Measurements from ENCODE around the gene FOXO3. TPM values are rescaled to one million over a fixed set of nuclear protein-coding genes. Genes with fewer than 3 reads are reported as not detected.

Gene FOXO3
- total RNA-seq, 2 donors from 2014 or later = 108 to 144 TPM

DNA sequence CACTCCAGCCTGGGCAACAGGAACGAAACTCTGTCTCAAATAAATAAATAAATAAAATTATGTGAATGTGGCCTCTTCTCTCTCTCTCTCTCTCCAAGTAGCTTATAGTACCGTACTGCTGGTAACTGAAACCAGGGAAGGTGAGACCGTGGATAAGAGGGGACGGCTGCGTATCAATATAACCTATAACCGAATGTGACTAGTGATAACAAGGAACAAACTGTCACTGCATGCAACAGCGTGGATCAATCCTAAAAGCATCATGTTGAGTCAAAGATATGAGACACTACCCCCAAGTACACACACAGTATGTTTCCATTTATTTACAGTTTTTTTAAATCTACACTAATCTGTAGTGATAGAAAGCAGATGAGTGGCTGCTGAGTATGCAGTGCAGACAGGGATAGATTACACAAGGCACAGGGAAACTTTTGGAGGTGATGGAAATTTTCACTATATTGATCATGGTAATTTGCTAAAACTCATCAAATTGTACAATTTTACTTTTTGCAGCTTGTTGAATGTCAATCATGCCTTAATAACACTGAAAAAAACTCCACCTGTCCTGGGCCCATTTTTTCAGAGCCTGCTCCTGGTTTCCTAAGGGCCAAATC lies 166.1 kb downstream of the FOXO3 start:
- no peak for DNase-seq (ENCODE audit: low spot score)
- intact Hi-C loops (cut with DNase I) = no loop called here

GRCh38 chr6:108727966-108728730 lies 167.4 kb downstream of the FOXO3 start:
- Histone ChIP-seq H3K36me3 (no peaks in the 10 kb centered on the region), H3K27me3 (replicated peaks; ENCODE audit: insufficient read depth) (no peaks in the 10 kb centered on the region), H3K27ac (no peak overlapping the region), H3K4me1 (replicated peaks) (no peaks in the 10 kb centered on the region), H3K9me3 (no peaks in the 10 kb centered on the region), H3K4me3 (no peak overlapping the region)
- no peak for DNase-seq (ENCODE audit: low spot score)
- intact Hi-C loops (cut with DNase I) = no loop called here
- no peak for TF ChIP-seq POLR2A (IDR thresholded peaks at IDR 0.05)
- no peak for TF ChIP-seq CTCF (IDR thresholded peaks at IDR 0.05)
- TF ChIP-seq POLR2AphosphoS5 (IDR thresholded peaks at IDR 0.05) = no peak
- WGBS = 85% methylated on average over 13 of the region's 13 CpGs

More for the DNA sequence above, 166.1 kb downstream of the FOXO3 start:
- no peaks in the 10 kb centered on the region for H3K9me3 ChIP-seq
- WGBS = 96% methylated on average over 7 of the region's 7 CpGs
- TF ChIP-seq CTCF (IDR thresholded peaks at IDR 0.05) (no peak), POLR2AphosphoS5 (IDR thresholded peaks at IDR 0.05) (no peak), POLR2A (IDR thresholded peaks at IDR 0.05) (no peak)
- no peaks in the 10 kb centered on the region for H3K36me3 ChIP-seq
- no peaks in the 10 kb centered on the region for H3K4me1 ChIP-seq (replicated peaks)
- H3K27me3 ChIP-seq (replicated peaks; ENCODE audit: insufficient read depth) = no peaks in the 10 kb centered on the region
- no peak overlapping the region for H3K4me3 ChIP-seq
- H3K27ac ChIP-seq = no peak overlapping the region

- intact Hi-C loops (cut with DNase I) = no loop called here
- no peaks in the 10 kb centered on the region for H3K4me1 ChIP-seq (replicated peaks)
- H3K4me3 ChIP-seq = no peak overlapping the region
- H3K27me3 ChIP-seq (replicated peaks; ENCODE audit: insufficient read depth) = no peaks in the 10 kb centered on the region
- no peak overlapping the region for H3K27ac ChIP-seq
- H3K36me3 ChIP-seq = no peaks in the 10 kb centered on the region
- 80% methylated on average over 7 of the region's 7 CpGs for WGBS
- no peak for TF ChIP-seq POLR2A (IDR thresholded peaks at IDR 0.05)
- TF ChIP-seq CTCF (IDR thresholded peaks at IDR 0.05) = no peak
- no peak for TF ChIP-seq POLR2AphosphoS5 (IDR thresholded peaks at IDR 0.05)
- no peaks in the 10 kb centered on the region for H3K9me3 ChIP-seq
- no peak for DNase-seq (ENCODE audit: low spot score)
Measured at GRCh38 chr6:108728826-108729225, 168.1 kb downstream of the FOXO3 start.

- intact Hi-C loops (cut with DNase I) = no loop called here
- 43% methylated on average over 13 of the region's 13 CpGs for WGBS
- H3K9me3 ChIP-seq = no peaks in the 10 kb centered on the region
- H3K27ac ChIP-seq = no peak overlapping the region
- no peaks in the 10 kb centered on the region for H3K4me1 ChIP-seq (replicated peaks)
- no peak overlapping the region for H3K4me3 ChIP-seq
- no peaks in the 10 kb centered on the region for H3K36me3 ChIP-seq
- TF ChIP-seq CTCF (IDR thresholded peaks at IDR 0.05) = no peak
- no peak for TF ChIP-seq POLR2A (IDR thresholded peaks at IDR 0.05)
- no peak for TF ChIP-seq POLR2AphosphoS5 (IDR thresholded peaks at IDR 0.05)
- no peak for DNase-seq (ENCODE audit: low spot score)
- H3K27me3 ChIP-seq (replicated peaks; ENCODE audit: insufficient read depth) = no peaks in the 10 kb centered on the region
Measured at GRCh38 chr6:108730635-108731515, 170.2 kb downstream of the FOXO3 start.

All from prostate gland (tissue), 2 donors.